IMR-90 (cell line): ENCODE data around the gene SPCS1. TPM values are rescaled to one million over a fixed set of nuclear protein-coding genes. Genes with fewer than 3 reads are reported as not detected.

Experiments used
- ATAC-seq: fragments of 200-7000 bp; cut with Tn5 transposase; 2 replicates; pipeline ENCODE4 v1.9.1; 2020; ENCODE audit warnings: low read depth, mild to moderate bottlenecking, moderate library complexity
- BruUV-seq: library from RNA; stranded (reverse); fragments of 400-500 nt; replicated peaks from 2 replicates; lab custom pipeline; 2021; lab: Mats Ljungman, UMichigan
- CTCF ChIA-PET: fragments of 300-600 bp; formaldehyde crosslinking; extraction: SDS; loops from one replicate; lab custom pipeline; 2021; ENCODE audit warnings: antibody characterized with exemption; lab: Yijun Ruan, JAX
- POLR2A ChIA-PET: fragments of 300-600 bp; sonication (Branson Sonifier 250); formaldehyde crosslinking; loops from one replicate; lab custom pipeline; 2022; ENCODE audit warnings: antibody characterized with exemption; ENCODE audit not compliant: unreplicated experiment; lab: Charles Lee
- DNase-seq: peaks from one replicate; pipeline ENCODE4 v3.0.0; 2013
- H2AFZ ChIP-seq: replicated peaks from 2 replicates; pipeline ENCODE3; 2013; ENCODE audit warnings: low read length, mild to moderate bottlenecking; ENCODE audit not compliant: poor library complexity
- H2AK5ac ChIP-seq: 2 replicates; pipeline ENCODE4 v1.6.1; 2013; ENCODE audit warnings: low read depth, low read length, inconsistent platforms
- H2AK9ac ChIP-seq: replicated peaks from 2 replicates; pipeline ENCODE3; 2013; ENCODE audit warnings: mild to moderate bottlenecking, low read depth, low read length, moderate library complexity; ENCODE audit not compliant: poor library complexity
- H2BK120ac ChIP-seq: 2 replicates; pipeline ENCODE4 v1.6.1; 2013; ENCODE audit warnings: low read depth, low read length, inconsistent platforms
- H2BK15ac ChIP-seq: 3 replicates; pipeline ENCODE4 v1.6.1; 2013; ENCODE audit warnings: low read depth, low read length, inconsistent platforms
- H2BK20ac ChIP-seq: 2 replicates; pipeline ENCODE4 v1.6.1; 2013; ENCODE audit warnings: low read depth, mild to moderate bottlenecking, inconsistent platforms, low read length, moderate library complexity
- H2BK5ac ChIP-seq: 2 replicates; pipeline ENCODE4 v1.6.1; 2013; ENCODE audit warnings: mild to moderate bottlenecking, low read depth, low read length, inconsistent platforms; ENCODE audit not compliant: poor library complexity, severe bottlenecking
- H3K14ac ChIP-seq: replicated peaks from 2 replicates; pipeline ENCODE4 v1.6.1; 2013; ENCODE audit warnings: low read depth, low read length, inconsistent platforms
- H3K18ac ChIP-seq: 2 replicates; pipeline ENCODE4 v1.6.1; 2013; ENCODE audit warnings: low read depth, low read length, control low read depth
- H3K23ac ChIP-seq: 2 replicates; pipeline ENCODE4 v1.6.1; 2013; ENCODE audit warnings: low read depth, low read length, inconsistent platforms
- H3K27ac ChIP-seq: 2 replicates; pipeline ENCODE4 v1.5.1; 2013; ENCODE audit warnings: mild to moderate bottlenecking, control low read depth, low read length; ENCODE audit not compliant: insufficient read depth
- H3K27me3 ChIP-seq: 2 replicates; pipeline ENCODE4 v1.6.1; 2013; ENCODE audit warnings: low read length; ENCODE audit not compliant: control insufficient read depth, insufficient read depth
- H3K36me3 ChIP-seq: 2 replicates; pipeline ENCODE4 v1.6.1; 2013; ENCODE audit warnings: low read length, mixed read lengths; ENCODE audit not compliant: control insufficient read depth, insufficient read depth
- H3K4ac ChIP-seq: 2 replicates; pipeline ENCODE4 v1.6.1; 2013; ENCODE audit warnings: low read depth, low read length, inconsistent platforms
- H3K4me1 ChIP-seq: 2 replicates; pipeline ENCODE4 v1.6.1; 2013; ENCODE audit warnings: low read length, mixed read lengths; ENCODE audit not compliant: control insufficient read depth, insufficient read depth
- H3K4me2 ChIP-seq: 2 replicates; pipeline ENCODE4 v1.6.1; 2013; ENCODE audit warnings: low read depth, mild to moderate bottlenecking, control low read depth, low read length, moderate library complexity
- H3K4me3 ChIP-seq: 2 replicates; pipeline ENCODE4 v1.5.1; 2013; ENCODE audit warnings: low read depth, mild to moderate bottlenecking, control low read depth, low read length, moderate library complexity; ENCODE audit not compliant: insufficient read depth
- H3K56ac ChIP-seq: 2 replicates; pipeline ENCODE4 v1.6.1; 2013; ENCODE audit warnings: low read length, inconsistent platforms; ENCODE audit not compliant: insufficient read depth; ENCODE audit errors: extremely low read depth
- H3K79me1 ChIP-seq, 2 experiments: 2 replicates each; pipeline ENCODE4 v1.6.1; 2013; ENCODE audit warnings: low read length in 2 of 2, inconsistent platforms in 1 of 2, low read depth in 1 of 2
- H3K9ac ChIP-seq: 2 replicates; pipeline ENCODE4 v1.6.1; 2013; ENCODE audit warnings: low read depth, low read length, control low read depth
- H3K9me1 ChIP-seq: 2 replicates; pipeline ENCODE4 v1.6.1; 2013; ENCODE audit warnings: low read length, inconsistent platforms; ENCODE audit not compliant: insufficient read depth
- H3K9me3 ChIP-seq: 2 replicates; pipeline ENCODE4 v1.6.1; 2013; ENCODE audit warnings: low read length; ENCODE audit not compliant: control insufficient read depth, insufficient read depth
- H4K20me1 ChIP-seq: 2 replicates; pipeline ENCODE4 v1.6.1; 2013; ENCODE audit warnings: low read length, inconsistent platforms; ENCODE audit not compliant: insufficient read depth
- H4K5ac ChIP-seq: 2 replicates; pipeline ENCODE4 v1.6.1; 2013; ENCODE audit warnings: mild to moderate bottlenecking, low read depth, low read length, control low read depth
- H4K8ac ChIP-seq, 2 experiments: 2 replicates each; pipeline ENCODE4 v1.6.1; 2013; ENCODE audit warnings: low read depth in 2 of 2, low read length in 2 of 2, control low read depth in 1 of 2, inconsistent platforms in 1 of 2
- H4K91ac ChIP-seq: 2 replicates; pipeline ENCODE4 v1.6.1; 2013; ENCODE audit warnings: low read depth, low read length, inconsistent platforms; ENCODE audit not compliant: insufficient read depth
- BHLHE40 ChIP-seq: fragments of 150-350 bp; IDR thresholded peaks from 2 replicates; pipeline ENCODE4 v1.6.1; 2016; ENCODE audit warnings: mild to moderate bottlenecking, low read depth, low read length
- CHD1 ChIP-seq: IDR thresholded peaks from 2 replicates; pipeline ENCODE4 v1.6.1; 2012; ENCODE audit warnings: low read depth, low read length, improper control_type of control experiment
- MAFK ChIP-seq: IDR thresholded peaks from 2 replicates; pipeline ENCODE4 v1.6.1; 2012; ENCODE audit warnings: low read depth, low read length, improper control_type of control experiment
- MXI1 ChIP-seq: IDR thresholded peaks from 2 replicates; pipeline ENCODE4 v1.6.1; 2012; ENCODE audit warnings: low read depth, mild to moderate bottlenecking, low read length, moderate library complexity, borderline replicate concordance
- WGBS, 2 experiments: methylation state at CpG; one replicate each; pipeline versions ENCODE4 v1.1.5 to v1.1.7; 2013; ENCODE audit warnings: missing lambda C conversion rate in 2 of 2; ENCODE audit not compliant: insufficient read length in 1 of 2; ENCODE audit errors: extremely low coverage in 2 of 2; 5-methylcytosine and 5-hydroxymethylcytosine counted together
- dilution Hi-C: fragments of 300-500 bp; cut with HindIII; formaldehyde crosslinking; loops from one replicate; pipeline ENCODE4 v1.14.3; 2018; ENCODE audit warnings: low sequenced_read_pairs; ENCODE audit not compliant: unreplicated experiment
- in situ Hi-C: fragments of 300-500 bp; cut with MboI; formaldehyde crosslinking; loops from 3 replicates; pipeline ENCODE4 v1.14.3; 2019; ENCODE audit warnings: low sequenced_read_pairs, inconsistent platforms, mixed read lengths
- intact Hi-C: fragments of 100-400 bp; cut with micrococcal nuclease; formaldehyde crosslinking; loops from 2 replicates; pipeline ENCODE4 v1.10.0; 2022
- polyA plus RNA-seq, 3 experiments: library from polyadenylated mRNA; depleted of rRNA; stranded (reverse); fragments of >200 nt; gene quantifications; 2 replicates each; pipeline ENCODE4 v1.2.3, GENCODE V29; 2012; ENCODE audit warnings: low replicate concordance in 1 of 3
- total RNA-seq: library from RNA; depleted of rRNA; stranded (reverse); fragments of >200 nt; gene quantifications from 2 replicates; pipeline ENCODE4 v1.2.3, GENCODE V29; 2012
- TF ChIP-seq, protein P1 (sequence below): fragments of 150-350 bp; IDR thresholded peaks from 2 replicates; pipeline ENCODE4 v1.6.1; 2016; ENCODE audit warnings: low read depth, mild to moderate bottlenecking, low read length, moderate library complexity, borderline replicate concordance

SPCS1 gene
- total and polyA plus RNA-seq, 2 of the 4 experiments (the other 2 are of a cell fraction): 50.5 to 124 TPM

DNA sequence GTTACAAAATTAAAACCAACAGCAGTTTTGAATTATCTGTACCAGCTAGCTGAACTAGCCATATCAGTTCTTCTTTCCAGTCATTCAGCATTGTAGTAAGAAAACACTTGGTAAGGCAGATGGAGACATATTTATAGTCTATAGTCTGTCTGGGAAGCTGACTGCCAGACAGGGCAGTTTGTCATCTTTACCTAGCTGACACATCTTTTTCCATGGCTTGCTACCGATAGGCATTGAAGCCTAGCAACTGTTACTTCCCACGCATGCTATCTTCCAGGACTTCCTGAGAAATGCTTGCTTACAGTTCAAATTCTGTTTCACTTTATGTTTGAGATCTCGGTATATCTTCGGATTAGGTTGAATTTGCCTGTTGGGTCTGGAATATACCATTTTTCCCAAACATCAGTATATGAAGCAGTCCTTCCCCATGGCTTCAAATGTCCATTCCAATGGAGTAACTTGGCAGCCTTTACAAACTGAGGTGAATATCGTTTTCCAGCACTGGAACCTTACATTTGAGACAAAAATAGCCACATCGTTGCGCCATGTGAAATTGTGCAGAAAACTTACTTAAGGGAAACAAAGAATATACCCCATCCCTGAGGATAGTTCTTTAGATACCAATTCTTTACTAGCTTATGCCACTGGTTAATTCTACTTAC lies 11.2 kb upstream of the SPCS1 start:
- ChIA-PET POLR2A (no interaction called here), CTCF (no interaction called here)
- DNase-seq: no peak
- H3K18ac ChIP-seq: no peak overlapping the region
- no peak overlapping the region for H3K14ac ChIP-seq
- H3K4ac ChIP-seq: no peak overlapping the region
- intact Hi-C loops (no loop called here), dilution Hi-C loops (no loop called here), in situ Hi-C loops (no loop called here)
- H2AK9ac ChIP-seq: no peak overlapping the region
- no peak overlapping the region for H4K8ac ChIP-seq
- H2BK5ac ChIP-seq: no peak overlapping the region
- no peak overlapping the region for H3K56ac ChIP-seq
- no peaks in the 10 kb centered on the region; the same call in 1 of the 2 replicates for H3K4me1 ChIP-seq
- peaks cover 32 to 50% of the 10 kb centered on the region in 2 experiments for H3K79me1 ChIP-seq
- no peak overlapping the region for H3K4me3 ChIP-seq
- H3K23ac ChIP-seq: no peak overlapping the region
- peaks cover 3% of the 10 kb centered on the region; the same call in 1 of the 2 replicates for H3K9me1 ChIP-seq
- WGBS, 2 experiments: 83% methylated on average over 1 of the region's 7 CpGs; no CpG with 5 or more reads in 1 of the 2 experiments
- no peak overlapping the region for H4K5ac ChIP-seq
- BruUV-seq: TSS peak; percentile 92
- H2AFZ ChIP-seq: no peak overlapping the region
- H3K27me3 ChIP-seq: no peaks in the 10 kb centered on the region
- peaks cover 18% of the 10 kb centered on the region for H4K20me1 ChIP-seq
- no peak overlapping the region for H3K27ac ChIP-seq
- H3K36me3 ChIP-seq: peaks cover 65% of the 10 kb centered on the region
- TF ChIP-seq, protein P1, sequence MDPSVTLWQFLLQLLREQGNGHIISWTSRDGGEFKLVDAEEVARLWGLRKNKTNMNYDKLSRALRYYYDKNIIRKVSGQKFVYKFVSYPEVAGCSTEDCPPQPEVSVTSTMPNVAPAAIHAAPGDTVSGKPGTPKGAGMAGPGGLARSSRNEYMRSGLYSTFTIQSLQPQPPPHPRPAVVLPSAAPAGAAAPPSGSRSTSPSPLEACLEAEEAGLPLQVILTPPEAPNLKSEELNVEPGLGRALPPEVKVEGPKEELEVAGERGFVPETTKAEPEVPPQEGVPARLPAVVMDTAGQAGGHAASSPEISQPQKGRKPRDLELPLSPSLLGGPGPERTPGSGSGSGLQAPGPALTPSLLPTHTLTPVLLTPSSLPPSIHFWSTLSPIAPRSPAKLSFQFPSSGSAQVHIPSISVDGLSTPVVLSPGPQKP: no peak
- TF ChIP-seq CHD1 (no peak), MAFK (no peak), BHLHE40 (no peak), MXI1 (no peak)
- H3K9ac ChIP-seq: no peak overlapping the region
- no peak overlapping the region for H2AK5ac ChIP-seq
- no peak overlapping the region for H2BK20ac ChIP-seq
- H4K91ac ChIP-seq: no peak overlapping the region
- ATAC-seq: no peak
- no peaks in the 10 kb centered on the region for H3K9me3 ChIP-seq
- H2BK120ac ChIP-seq: no peak overlapping the region
- no peak overlapping the region for H3K4me2 ChIP-seq
- no peak overlapping the region for H2BK15ac ChIP-seq
